OCI-LY1 (cell line): Measurements from ENCODE around the gene CTIF.

Experiments
- EZH2 ChIP-seq: fragments of 200-600 bp; sonication (generic), shearing (Covaris generic); IDR thresholded peaks from 2 replicates; pipeline ENCODE4 v1.8.0; 2017; ENCODE audit warnings: borderline replicate concordance, mixed run types, mild to moderate bottlenecking, antibody characterized with exemption, low read length, moderate library complexity, mixed read lengths
- TF ChIP-seq, protein P1 (sequence below): fragments of 200-600 bp; sonication (generic), shearing (Covaris generic); IDR thresholded peaks from 2 replicates; pipeline ENCODE4 v1.5.1; 2017; ENCODE audit warnings: mild to moderate bottlenecking, antibody characterized with exemption, low read length, moderate library complexity, mixed read lengths

DNA sequence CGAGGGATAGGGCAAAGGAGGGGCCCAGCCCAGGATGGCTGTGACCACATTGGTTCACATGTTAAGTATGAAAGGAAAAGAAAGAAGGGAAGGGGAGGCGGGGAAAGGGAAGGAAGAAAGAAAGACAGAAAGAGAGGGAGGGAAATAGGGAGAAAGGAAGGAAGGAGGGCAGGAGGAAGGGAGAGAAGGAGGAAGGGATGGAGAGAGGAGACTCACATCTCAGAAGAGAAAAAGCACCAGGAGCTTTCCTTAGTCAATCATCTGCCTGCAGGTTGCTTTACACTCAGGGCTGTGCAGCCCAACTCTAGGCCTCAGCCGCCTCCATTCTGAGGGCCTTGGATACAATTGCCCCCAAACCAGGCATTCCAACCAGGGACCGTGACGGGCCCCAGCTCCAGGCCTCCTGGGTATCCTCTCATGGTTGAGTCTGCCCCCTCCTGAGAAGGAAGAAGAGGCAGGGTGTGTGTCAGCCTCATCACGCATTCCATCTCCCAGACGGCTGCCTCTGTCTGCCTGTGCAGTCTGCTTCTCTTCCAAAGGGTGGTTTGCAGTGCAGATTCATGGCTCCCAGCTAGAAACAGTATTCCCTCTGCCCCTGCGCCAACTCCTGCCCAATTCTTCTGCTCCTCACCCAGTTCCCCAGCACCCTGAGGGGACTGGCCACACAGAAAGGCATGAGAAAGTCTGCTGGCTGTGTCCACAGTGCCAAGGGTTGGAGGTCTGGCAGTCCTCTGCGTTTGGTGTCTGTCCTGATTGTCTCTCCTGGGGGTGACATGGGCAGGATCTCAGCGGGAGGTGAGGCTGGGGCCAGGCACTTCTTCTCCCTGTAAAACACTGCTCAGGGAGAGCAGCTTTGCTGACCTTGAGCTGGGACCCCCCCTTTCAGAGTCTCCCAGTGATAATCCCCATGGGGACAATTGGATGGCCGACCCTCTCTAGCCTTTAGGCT is 248.6 kb downstream of the CTIF start:
- TF ChIP-seq, protein P1, sequence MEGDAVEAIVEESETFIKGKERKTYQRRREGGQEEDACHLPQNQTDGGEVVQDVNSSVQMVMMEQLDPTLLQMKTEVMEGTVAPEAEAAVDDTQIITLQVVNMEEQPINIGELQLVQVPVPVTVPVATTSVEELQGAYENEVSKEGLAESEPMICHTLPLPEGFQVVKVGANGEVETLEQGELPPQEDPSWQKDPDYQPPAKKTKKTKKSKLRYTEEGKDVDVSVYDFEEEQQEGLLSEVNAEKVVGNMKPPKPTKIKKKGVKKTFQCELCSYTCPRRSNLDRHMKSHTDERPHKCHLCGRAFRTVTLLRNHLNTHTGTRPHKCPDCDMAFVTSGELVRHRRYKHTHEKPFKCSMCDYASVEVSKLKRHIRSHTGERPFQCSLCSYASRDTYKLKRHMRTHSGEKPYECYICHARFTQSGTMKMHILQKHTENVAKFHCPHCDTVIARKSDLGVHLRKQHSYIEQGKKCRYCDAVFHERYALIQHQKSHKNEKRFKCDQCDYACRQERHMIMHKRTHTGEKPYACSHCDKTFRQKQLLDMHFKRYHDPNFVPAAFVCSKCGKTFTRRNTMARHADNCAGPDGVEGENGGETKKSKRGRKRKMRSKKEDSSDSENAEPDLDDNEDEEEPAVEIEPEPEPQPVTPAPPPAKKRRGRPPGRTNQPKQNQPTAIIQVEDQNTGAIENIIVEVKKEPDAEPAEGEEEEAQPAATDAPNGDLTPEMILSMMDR = no peak
- TF ChIP-seq EZH2 = no peak
